ENCODE measurements around the gene HIGD1B. TPM values are rescaled to one million over a fixed set of nuclear protein-coding genes. Genes with fewer than 3 reads are reported as not detected.

HIGD1B gene
- total and polyA plus RNA-seq, 2 donors from 2014 or later = 2.2 to 3.2 TPM

- H3K9ac ChIP-seq (ENCODE audit: low read length in 3 of 3) = no peak overlapping the region
- no peak for FAIRE-seq
- H3K4me1 ChIP-seq (ENCODE audit: control insufficient read depth in 2 of 3, insufficient read depth in 2 of 3, low read depth in 1 of 3, low read length in 3 of 3) = no peaks in the 10 kb centered on the region
- no peak overlapping the region for H3K4me3 ChIP-seq (ENCODE audit: low read length in 3 of 3)
- TF ChIP-seq, protein P1, sequence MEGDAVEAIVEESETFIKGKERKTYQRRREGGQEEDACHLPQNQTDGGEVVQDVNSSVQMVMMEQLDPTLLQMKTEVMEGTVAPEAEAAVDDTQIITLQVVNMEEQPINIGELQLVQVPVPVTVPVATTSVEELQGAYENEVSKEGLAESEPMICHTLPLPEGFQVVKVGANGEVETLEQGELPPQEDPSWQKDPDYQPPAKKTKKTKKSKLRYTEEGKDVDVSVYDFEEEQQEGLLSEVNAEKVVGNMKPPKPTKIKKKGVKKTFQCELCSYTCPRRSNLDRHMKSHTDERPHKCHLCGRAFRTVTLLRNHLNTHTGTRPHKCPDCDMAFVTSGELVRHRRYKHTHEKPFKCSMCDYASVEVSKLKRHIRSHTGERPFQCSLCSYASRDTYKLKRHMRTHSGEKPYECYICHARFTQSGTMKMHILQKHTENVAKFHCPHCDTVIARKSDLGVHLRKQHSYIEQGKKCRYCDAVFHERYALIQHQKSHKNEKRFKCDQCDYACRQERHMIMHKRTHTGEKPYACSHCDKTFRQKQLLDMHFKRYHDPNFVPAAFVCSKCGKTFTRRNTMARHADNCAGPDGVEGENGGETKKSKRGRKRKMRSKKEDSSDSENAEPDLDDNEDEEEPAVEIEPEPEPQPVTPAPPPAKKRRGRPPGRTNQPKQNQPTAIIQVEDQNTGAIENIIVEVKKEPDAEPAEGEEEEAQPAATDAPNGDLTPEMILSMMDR (IDR thresholded peaks at IDR 0.05; ENCODE audit: borderline replicate concordance, extremely low read depth, insufficient read depth) = peak; percentile 61
- H3K9me3 ChIP-seq (ENCODE audit: control insufficient read depth in 2 of 3, insufficient read depth in 1 of 3, low read length in 3 of 3) = no peaks in the 10 kb centered on the region
- H3K36me3 ChIP-seq (ENCODE audit: control insufficient read depth in 2 of 3, insufficient read depth in 3 of 3, low read length in 3 of 3) = peaks cover 12 to 54% (median 34%) of the 10 kb centered on the region in 3 donors
- no peak overlapping the region for H3K27ac ChIP-seq (ENCODE audit: low read depth in 2 of 2, low read length in 2 of 2)
- DNase-seq = peak in 3 of 5 donors; percentile 25 to 66 (median 55)
- intact Hi-C loops (cut with DNase I) = no loop called here
- no peaks in the 10 kb centered on the region for H3K27me3 ChIP-seq (ENCODE audit: control insufficient read depth, insufficient read depth, low read length)
These were observed 31.0 kb downstream of the HIGD1B start for GRCh38 chr17:44878627-44879221.

GRCh38 chr17:44879376-44879775 lies 31.7 kb downstream of the HIGD1B start:
- H3K36me3 ChIP-seq (ENCODE audit: control insufficient read depth in 2 of 3, insufficient read depth in 3 of 3, low read length in 3 of 3) = peaks cover 9 to 53% (median 33%) of the 10 kb centered on the region in 3 donors

DNA sequence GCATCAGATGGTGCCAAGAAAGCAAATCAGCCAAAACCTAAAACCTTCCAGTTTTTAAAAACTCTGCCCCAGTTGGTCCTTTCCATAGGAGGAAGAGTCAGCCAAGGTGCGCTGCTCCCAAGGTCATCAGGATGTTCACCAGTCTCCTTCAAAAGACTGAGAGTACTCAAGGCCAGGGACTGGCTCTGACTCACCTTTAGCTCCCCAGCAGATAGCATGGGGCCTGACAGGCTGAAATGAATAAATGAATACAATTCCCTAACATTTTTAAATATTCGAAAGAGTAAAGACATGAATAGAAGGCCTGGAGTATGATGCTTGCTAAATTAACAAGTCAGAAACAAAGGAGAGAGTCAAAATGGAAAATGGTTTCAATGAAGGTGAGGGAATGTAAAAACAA lies 32.4 kb downstream of the HIGD1B start:
- H3K36me3 ChIP-seq (ENCODE audit: control insufficient read depth in 2 of 3, insufficient read depth in 3 of 3, low read length in 3 of 3) = peaks cover 11 to 55% (median 35%) of the 10 kb centered on the region in 3 donors
- no peaks in the 10 kb centered on the region for H3K4me1 ChIP-seq (ENCODE audit: control insufficient read depth in 2 of 3, insufficient read depth in 2 of 3, low read depth in 1 of 3, low read length in 3 of 3)
- H3K27ac ChIP-seq (ENCODE audit: low read depth in 2 of 2, low read length in 2 of 2) = no peak overlapping the region
- TF ChIP-seq, protein P1 (IDR thresholded peaks at IDR 0.05; ENCODE audit: borderline replicate concordance, extremely low read depth, insufficient read depth) = no peak
- intact Hi-C loops (cut with DNase I) = no loop called here
- FAIRE-seq (no peak), DNase-seq (no peak)
- no peaks in the 10 kb centered on the region for H3K27me3 ChIP-seq (ENCODE audit: control insufficient read depth, insufficient read depth, low read length)
- no peak overlapping the region for H3K4me3 ChIP-seq (ENCODE audit: low read length in 3 of 3)
- no peak overlapping the region for H3K9ac ChIP-seq (ENCODE audit: low read length in 3 of 3)
- no peaks in the 10 kb centered on the region for H3K9me3 ChIP-seq (ENCODE audit: control insufficient read depth in 2 of 3, insufficient read depth in 1 of 3, low read length in 3 of 3)

More at GRCh38 chr17:44879376-44879775, 31.7 kb downstream of the HIGD1B start:
- no peak for DNase-seq
- Histone ChIP-seq H3K4me3 (ENCODE audit: low read length in 3 of 3) (no peak overlapping the region), H3K27ac (ENCODE audit: low read depth in 2 of 2, low read length in 2 of 2) (no peak overlapping the region), H3K9me3 (ENCODE audit: control insufficient read depth in 2 of 3, insufficient read depth in 1 of 3, low read length in 3 of 3) (no peaks in the 10 kb centered on the region), H3K4me1 (ENCODE audit: control insufficient read depth in 2 of 3, insufficient read depth in 2 of 3, low read depth in 1 of 3, low read length in 3 of 3) (no peaks in the 10 kb centered on the region), H3K27me3 (ENCODE audit: control insufficient read depth, insufficient read depth, low read length) (no peaks in the 10 kb centered on the region), H3K9ac (ENCODE audit: low read length in 3 of 3) (no peak overlapping the region)
- TF ChIP-seq, protein P1 (IDR thresholded peaks at IDR 0.05; ENCODE audit: borderline replicate concordance, extremely low read depth, insufficient read depth) = no peak
- no peak for FAIRE-seq
- intact Hi-C loops (cut with DNase I) = no loop called here

Measured in kidney (tissue), 14 donors.